ENCODE results near the gene KLC3. TPM values are rescaled to one million over a fixed set of nuclear protein-coding genes. Genes with fewer than 3 reads are reported as not detected.
A peak's percentile ranks its signal among the peaks of the same experiment; 100 is the strongest.
"Not testable (repeated sequence)": the region's sequence is repeated elsewhere in the genome, so short reads cannot be mapped to it uniquely, and the experiment has no call there.

Gene KLC3
- total RNA-seq (2014; rRNA removed; shearing (Covaris generic); ENCODE audit: low replicate concordance) = 12.2 and 33.5 TPM in 2 replicates

- DNase-seq (ENCODE audit: low read depth) = peak; percentile 50
- in situ Hi-C loops (cut with HindIII; ENCODE audit: low pct_unique_long_range_greater_than_20kb, low sequenced_read_pairs) = no loop called here
These were observed at the start of gene KLC3 for GRCh38 chr19:45340232-45340898. KLC3 (plus strand) TSS chr19:45340750; CDS start chr19:45345542, 4,792 bp downstream.

- in situ Hi-C loops (cut with HindIII; ENCODE audit: low pct_unique_long_range_greater_than_20kb, low sequenced_read_pairs) = no loop called here
- DNase-seq (ENCODE audit: low read depth) = no peak
These were observed 48.7 kb upstream of the KLC3 start for GRCh38 chr19:45291834-45292233.

DNA sequence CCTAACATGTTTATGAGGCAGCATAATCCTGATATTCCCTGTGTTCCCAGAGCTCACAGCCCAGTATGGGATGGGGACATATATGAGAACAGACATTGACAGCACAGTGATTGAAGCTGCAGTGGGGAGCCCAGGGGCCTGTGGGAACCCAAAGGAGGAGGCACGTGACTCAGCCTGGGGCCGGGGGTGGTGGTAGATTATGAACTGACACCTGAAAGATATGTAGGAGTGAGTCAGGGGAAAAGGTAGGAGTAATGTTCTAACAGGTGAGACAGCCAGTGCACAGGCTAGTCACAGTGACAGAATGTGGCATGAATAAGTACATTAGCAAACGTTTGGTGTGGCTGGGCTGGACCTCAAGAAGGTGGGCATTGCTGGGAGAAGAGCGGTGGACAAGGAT, 46.9 kb upstream of the KLC3 start:
- in situ Hi-C loops (cut with HindIII; ENCODE audit: low pct_unique_long_range_greater_than_20kb, low sequenced_read_pairs) = no loop called here
- DNase-seq (ENCODE audit: low read depth) = no peak

DNA sequence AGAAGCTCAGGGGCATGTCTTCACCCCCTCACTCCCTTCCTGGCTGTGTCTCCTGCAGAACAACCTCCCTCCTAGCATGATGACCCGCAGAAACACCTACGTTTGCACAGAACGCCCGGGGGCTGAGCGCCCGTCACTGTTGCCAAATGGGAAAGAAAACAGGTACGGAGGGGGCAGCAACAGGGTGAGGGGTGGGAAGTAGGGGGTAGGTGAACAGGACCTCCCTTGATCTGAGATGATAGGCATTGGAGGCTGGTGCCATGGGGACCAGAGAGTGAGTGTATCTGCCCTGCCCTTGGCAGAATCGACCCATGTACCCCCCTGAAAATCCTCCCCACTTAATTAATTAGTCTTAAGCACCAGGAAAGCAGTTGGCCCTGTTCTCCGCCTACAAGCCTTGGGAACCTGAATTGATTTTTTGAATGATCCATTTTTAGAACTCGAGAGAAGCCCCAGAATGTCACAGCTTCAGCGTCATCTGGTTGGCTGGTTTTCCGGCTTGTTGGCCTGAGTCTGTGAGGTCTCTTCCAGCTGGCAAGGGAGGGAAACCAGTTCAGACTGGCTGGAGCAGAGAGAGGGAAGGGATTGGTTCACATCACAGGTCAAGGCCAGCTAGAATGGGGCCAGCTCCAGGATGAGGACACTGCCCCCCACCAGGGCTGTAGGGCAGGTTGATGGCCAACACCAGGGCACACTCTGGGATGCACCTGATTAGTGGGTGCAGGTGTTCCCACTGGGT, 46.1 kb upstream of the KLC3 start:
- in situ Hi-C loops (cut with HindIII; ENCODE audit: low pct_unique_long_range_greater_than_20kb, low sequenced_read_pairs) = no loop called here
- DNase-seq (ENCODE audit: low read depth) = no peak

DNA sequence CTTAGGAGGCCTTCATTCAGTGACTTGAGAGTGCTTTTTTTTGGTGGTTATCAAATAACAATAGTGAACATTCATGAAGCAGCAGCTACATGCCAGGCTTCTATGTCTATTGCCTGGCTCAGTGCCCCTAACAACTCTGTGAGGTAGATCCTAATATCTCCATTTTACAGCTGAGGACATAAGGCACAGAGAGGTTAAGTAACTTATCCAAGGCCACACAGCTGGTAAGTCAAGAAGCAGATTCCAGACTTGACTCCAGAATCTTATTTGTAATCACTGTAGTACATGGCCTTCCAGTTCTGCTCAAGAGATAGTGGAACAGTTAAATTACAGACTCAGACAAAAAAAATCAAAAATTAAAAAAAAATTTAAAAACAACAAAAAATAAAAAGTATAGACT, 44.7 kb upstream of the KLC3 start:
- in situ Hi-C loops (cut with HindIII; ENCODE audit: low pct_unique_long_range_greater_than_20kb, low sequenced_read_pairs) = no loop called here
- DNase-seq (ENCODE audit: low read depth) = no peak

- in situ Hi-C loops (cut with HindIII; ENCODE audit: low pct_unique_long_range_greater_than_20kb, low sequenced_read_pairs) = no loop called here
- DNase-seq (ENCODE audit: low read depth) = no peak
These were observed 44.2 kb upstream of the KLC3 start for GRCh38 chr19:45296355-45296754.

DNA sequence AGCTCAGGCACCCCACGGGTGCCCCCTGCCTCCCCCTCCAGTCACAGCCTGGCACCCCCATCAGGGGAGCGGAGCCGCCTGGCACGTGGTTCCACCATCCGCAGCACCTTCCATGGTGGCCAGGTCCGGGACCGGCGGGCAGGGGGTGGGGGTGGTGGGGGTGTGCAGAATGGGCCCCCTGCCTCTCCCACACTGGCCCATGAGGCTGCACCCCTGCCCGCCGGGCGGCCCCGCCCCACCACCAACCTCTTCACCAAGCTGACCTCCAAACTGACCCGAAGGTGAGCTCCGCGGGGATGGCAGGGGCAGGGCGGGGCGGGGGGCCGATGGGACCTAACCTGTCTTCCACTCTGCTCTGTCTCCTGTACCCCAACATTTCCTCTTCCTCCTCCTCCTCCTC, 42.9 kb upstream of the KLC3 start:
- in situ Hi-C loops (cut with HindIII; ENCODE audit: low pct_unique_long_range_greater_than_20kb, low sequenced_read_pairs) = no loop called here
- DNase-seq (ENCODE audit: low read depth) = no peak

- DNase-seq (ENCODE audit: low read depth) = no peak
- in situ Hi-C loops (cut with HindIII; ENCODE audit: low pct_unique_long_range_greater_than_20kb, low sequenced_read_pairs) = no loop called here
These were observed 42.3 kb upstream of the KLC3 start for GRCh38 chr19:45298264-45298663.

DNA sequence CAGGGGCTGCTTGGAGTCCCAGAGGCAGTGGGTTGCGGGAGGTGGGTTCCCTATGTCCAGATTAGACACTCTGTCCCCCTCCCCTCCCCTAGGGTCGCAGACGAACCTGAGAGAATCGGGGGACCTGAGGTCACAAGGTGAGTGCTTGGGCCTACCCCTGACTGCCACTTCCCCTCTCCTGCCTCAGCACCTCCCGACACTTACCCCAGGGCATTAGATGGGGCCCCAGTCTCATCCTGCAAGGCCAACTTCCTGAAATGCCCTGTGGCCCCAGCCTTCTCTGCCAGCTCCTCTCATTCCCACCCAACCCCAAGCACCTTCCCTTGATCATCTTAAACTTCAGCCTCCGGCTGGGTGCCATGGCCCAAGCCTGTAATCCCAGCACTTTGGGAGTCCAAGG, 40.8 kb upstream of the KLC3 start:
- DNase-seq (ENCODE audit: low read depth) = no peak
- in situ Hi-C loops (cut with HindIII; ENCODE audit: low pct_unique_long_range_greater_than_20kb, low sequenced_read_pairs) = no loop called here

GRCh38 chr19:45302416-45302815, 38.1 kb upstream of the KLC3 start:
- in situ Hi-C loops (cut with HindIII; ENCODE audit: low pct_unique_long_range_greater_than_20kb, low sequenced_read_pairs) = no loop called here

GRCh38 chr19:45303269-45304060, 37.1 kb upstream of the KLC3 start:
- DNase-seq (ENCODE audit: low read depth) = no peak
- in situ Hi-C loops (cut with HindIII; ENCODE audit: low pct_unique_long_range_greater_than_20kb, low sequenced_read_pairs) = no loop called here

More at GRCh38 chr19:45302416-45302815, 38.1 kb upstream of the KLC3 start:
- no peak for DNase-seq (ENCODE audit: low read depth)

GRCh38 chr19:45304141-45304926, 36.2 kb upstream of the KLC3 start:
- no peak for DNase-seq (ENCODE audit: low read depth)
- in situ Hi-C loops (cut with HindIII; ENCODE audit: low pct_unique_long_range_greater_than_20kb, low sequenced_read_pairs) = no loop called here

DNA sequence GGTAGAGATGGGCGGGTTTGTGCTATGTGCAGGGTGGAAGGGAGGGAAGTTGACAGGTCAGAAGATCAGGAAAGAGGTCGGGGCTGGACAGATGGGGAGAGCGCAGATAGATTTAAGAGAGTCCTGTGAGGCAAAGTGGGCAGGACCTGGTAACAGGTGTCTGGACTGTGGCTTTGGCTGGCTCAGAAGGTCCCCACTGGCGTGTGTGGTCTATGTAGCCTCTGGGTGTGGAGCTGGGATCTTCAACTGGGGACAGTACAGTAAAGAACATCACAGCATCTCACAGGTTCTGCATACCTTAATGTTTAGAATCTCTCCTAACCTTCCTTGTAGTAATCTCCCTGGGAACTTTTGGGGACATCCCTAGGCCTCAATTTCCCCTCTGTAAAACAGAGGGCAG, 35.5 kb upstream of the KLC3 start:
- in situ Hi-C loops (cut with HindIII; ENCODE audit: low pct_unique_long_range_greater_than_20kb, low sequenced_read_pairs) = no loop called here

GRCh38 chr19:45305421-45305820, 35.1 kb upstream of the KLC3 start:
- in situ Hi-C loops (cut with HindIII; ENCODE audit: low pct_unique_long_range_greater_than_20kb, low sequenced_read_pairs) = no loop called here
- no peak for DNase-seq (ENCODE audit: low read depth)

More for the DNA sequence above, 35.5 kb upstream of the KLC3 start:
- DNase-seq (ENCODE audit: low read depth) = no peak

- no peak for DNase-seq (ENCODE audit: low read depth)
- in situ Hi-C loops (cut with HindIII; ENCODE audit: low pct_unique_long_range_greater_than_20kb, low sequenced_read_pairs) = no loop called here
These were observed 34.5 kb upstream of the KLC3 start for GRCh38 chr19:45306040-45306439.

DNA sequence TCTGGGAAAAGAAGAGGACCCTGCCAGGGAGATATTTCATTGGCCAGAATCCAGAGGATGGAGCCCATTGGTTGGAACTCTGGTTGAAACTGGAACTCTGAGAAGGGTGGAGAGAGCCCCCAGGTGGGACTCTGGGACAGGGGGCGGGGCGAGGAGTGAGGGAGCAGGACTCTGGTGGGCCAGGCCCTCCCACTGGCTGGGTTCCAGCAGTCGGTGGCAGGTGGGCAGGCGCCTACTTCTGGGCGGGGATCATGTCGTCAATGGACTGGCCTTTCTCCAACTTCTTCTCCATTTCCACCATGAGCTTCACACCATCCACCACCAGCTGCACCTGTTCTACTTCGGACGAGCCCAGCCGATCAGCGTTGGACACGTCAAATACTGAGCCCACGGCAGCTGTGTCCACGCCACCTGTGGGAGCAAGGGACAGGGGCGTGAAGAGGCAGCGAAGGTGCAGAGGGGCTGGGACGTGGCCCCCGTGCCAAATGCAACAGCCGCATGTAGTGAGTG, 34.0 kb upstream of the KLC3 start:
- peak; percentile 41 for DNase-seq (ENCODE audit: low read depth)

GRCh38 chr19:45307361-45307760, 33.2 kb upstream of the KLC3 start:
- in situ Hi-C loops (cut with HindIII; ENCODE audit: low pct_unique_long_range_greater_than_20kb, low sequenced_read_pairs) = no loop called here
- no peak for DNase-seq (ENCODE audit: low read depth)

More for the DNA sequence above, 34.0 kb upstream of the KLC3 start:
- in situ Hi-C loops (cut with HindIII; ENCODE audit: low pct_unique_long_range_greater_than_20kb, low sequenced_read_pairs) = no loop called here

GRCh38 chr19:45309322-45309721, 31.2 kb upstream of the KLC3 start:
- in situ Hi-C loops (cut with HindIII; ENCODE audit: low pct_unique_long_range_greater_than_20kb, low sequenced_read_pairs) = not testable (repeated sequence)

More at GRCh38 chr19:45309322-45309721, 31.2 kb upstream of the KLC3 start:
- not testable (repeated sequence) for DNase-seq (ENCODE audit: low read depth)
